IMR-90 (cell line): ENCODE measurements around the gene ABHD2.

ENCODE experiments used
- BHLHE40 ChIP-seq: fragments of 150-350 bp; IDR thresholded peaks from 2 replicates; pipeline ENCODE4 v1.6.1; 2016; ENCODE audit warnings: mild to moderate bottlenecking, low read depth, low read length
- CEBPB ChIP-seq: IDR thresholded peaks from 2 replicates; pipeline ENCODE4 v1.6.1; 2012; ENCODE audit warnings: low read depth, low read length, improper control_type of control experiment
- CTCF ChIP-seq: conservative IDR thresholded peaks from 2 replicates; pipeline ENCODE4 v1.5.1; 2012; ENCODE audit warnings: mild to moderate bottlenecking, low read depth, low read length, improper control_type of control experiment
- ELK1 ChIP-seq: fragments of 150-350 bp; IDR thresholded peaks from 2 replicates; pipeline ENCODE4 v1.6.1; 2016; ENCODE audit warnings: low read depth, mild to moderate bottlenecking, low read length, moderate library complexity, borderline replicate concordance
- FOS ChIP-seq: fragments of 150-350 bp; IDR thresholded peaks from 2 replicates; pipeline ENCODE4 v1.6.1; 2016; ENCODE audit warnings: low read depth, low read length
- MAFK ChIP-seq: IDR thresholded peaks from 2 replicates; pipeline ENCODE4 v1.6.1; 2012; ENCODE audit warnings: low read depth, low read length, improper control_type of control experiment
- MAZ ChIP-seq: IDR thresholded peaks from 2 replicates; pipeline ENCODE4 v1.6.1; 2012; ENCODE audit warnings: low read depth, mild to moderate bottlenecking, low read length, improper control_type of control experiment, moderate library complexity, borderline replicate concordance
- POLR2A ChIP-seq: IDR thresholded peaks from 2 replicates; pipeline ENCODE4 v1.6.1; 2012; ENCODE audit warnings: mild to moderate bottlenecking, low read depth, low read length
- RAD21 ChIP-seq: IDR thresholded peaks from 2 replicates; pipeline ENCODE4 v1.6.1; 2012; ENCODE audit warnings: low read length, improper control_type of control experiment
- RCOR1 ChIP-seq: IDR thresholded peaks from 2 replicates; pipeline ENCODE4 v1.6.1; 2012; ENCODE audit warnings: mild to moderate bottlenecking, low read length, improper control_type of control experiment; ENCODE audit not compliant: insufficient replicate concordance
- RFX5 ChIP-seq: IDR thresholded peaks from 2 replicates; pipeline ENCODE4 v1.8.0; 2012; ENCODE audit warnings: low read depth, mild to moderate bottlenecking, low read length, moderate library complexity
- SMC3 ChIP-seq: fragments of 150-350 bp; IDR thresholded peaks from 2 replicates; pipeline ENCODE4 v1.6.1; 2016; ENCODE audit warnings: low read depth, mild to moderate bottlenecking, antibody characterized with exemption, low read length, moderate library complexity
- USF2 ChIP-seq: fragments of 150-350 bp; IDR thresholded peaks from 2 replicates; pipeline ENCODE4 v1.6.1; 2017; ENCODE audit warnings: mild to moderate bottlenecking, antibody characterized with exemption, low read length, low read depth

DNA sequence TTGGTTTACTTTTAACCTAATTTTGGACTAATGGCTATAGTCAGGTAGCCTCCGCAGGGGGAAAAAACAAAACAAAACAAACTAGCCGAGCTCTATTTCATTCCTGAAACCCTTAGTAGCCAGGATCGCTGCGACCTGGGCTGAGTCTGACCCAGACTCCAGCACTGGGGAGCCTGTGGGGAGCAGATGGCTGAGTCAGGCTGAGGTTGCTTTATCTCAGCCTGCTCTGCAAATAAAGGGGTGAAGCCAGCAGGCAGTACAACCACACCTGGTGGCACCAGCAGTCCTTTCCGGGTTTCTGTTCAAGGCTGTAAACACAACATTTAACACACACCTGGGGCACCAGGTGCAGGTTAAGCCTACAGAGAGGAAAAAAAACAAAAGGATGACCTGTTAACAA lies 27.3 kb downstream of the ABHD2 start:
- TF ChIP-seq MAZ = no peak
- TF ChIP-seq CTCF = no peak
- no peak for TF ChIP-seq FOS
- no peak for TF ChIP-seq POLR2A
- no peak for TF ChIP-seq SMC3
- TF ChIP-seq RFX5 = no peak
- no peak for TF ChIP-seq ELK1
- no peak for TF ChIP-seq BHLHE40
- TF ChIP-seq RAD21 = no peak
- no peak for TF ChIP-seq MAFK
- TF ChIP-seq RCOR1 = no peak
- TF ChIP-seq CEBPB = no peak
- TF ChIP-seq USF2 = no peak
